ENCODE results near the gene CHTOP. TPM values are rescaled to one million over a fixed set of nuclear protein-coding genes. Genes with fewer than 3 reads are reported as not detected.

CHTOP gene
- total RNA-seq, 2 experiments from 2014 or later, result 70.9 to 107 TPM

- Histone ChIP-seq H3K4me1 (ENCODE audit: insufficient read depth, low read length, poor library complexity, severe bottlenecking) (peaks cover 18% of the 10 kb centered on the region), H4K20me1 (ENCODE audit: insufficient read depth, low read length) (peaks cover 6% of the 10 kb centered on the region; the same call in 1 of the 2 replicates), H3K9me2 (ENCODE audit: insufficient read depth, low read length) (no peaks in the 10 kb centered on the region), H3K27ac (ENCODE audit: low read depth, low read length, poor library complexity, severe bottlenecking) (peak overlapping the region; percentile 68), H3K79me2 (ENCODE audit: insufficient read depth, low read depth, low read length) (peaks cover 12% of the 10 kb centered on the region), H3K4me3 (ENCODE audit: low read depth, low read length, poor library complexity, severe bottlenecking) (peak overlapping the region; percentile 96), H2AFZ (ENCODE audit: low read length) (no peak overlapping the region), H3K36me3 (ENCODE audit: insufficient read depth, low read length) (peaks cover 48% of the 10 kb centered on the region), H3K9me3 (ENCODE audit: low read length) (no peaks in the 10 kb centered on the region), H3K4me2 (ENCODE audit: low read length) (peak overlapping the region; percentile 94)
- DNase-seq (ENCODE audit: low spot score), result no peak
- no peak for TF ChIP-seq CTCF (conservative IDR thresholded peaks at IDR 0.05; ENCODE audit: low read length)
- TF ChIP-seq EZH2phosphoT487 (IDR thresholded peaks at IDR 0.05; ENCODE audit: borderline replicate concordance, low read depth, low read length), result no peak
- POLR2A ChIA-PET, result interaction anchor here (1.0 to 1.3 kb wide), 5 partner anchors 9 to 25 kb away, joined by 3 to 5 read pairs (median 4); no protein-coding TSS in a partner anchor
- no TSS peak for BruUV-seq (replicated peaks)
- intact Hi-C loops (cut with micrococcal nuclease; ENCODE audit: unreplicated experiment), result loop anchor here (2.0 to 5.0 kb wide), 3 partner anchors 25 to 87 kb away; partner anchors contain the start of gene CHTOP
- CTCF ChIA-PET (ENCODE audit: unreplicated experiment), result no interaction called here
These were observed 25.8 kb downstream of the CHTOP start for GRCh38 chr1:153659656-153660055.

DNA sequence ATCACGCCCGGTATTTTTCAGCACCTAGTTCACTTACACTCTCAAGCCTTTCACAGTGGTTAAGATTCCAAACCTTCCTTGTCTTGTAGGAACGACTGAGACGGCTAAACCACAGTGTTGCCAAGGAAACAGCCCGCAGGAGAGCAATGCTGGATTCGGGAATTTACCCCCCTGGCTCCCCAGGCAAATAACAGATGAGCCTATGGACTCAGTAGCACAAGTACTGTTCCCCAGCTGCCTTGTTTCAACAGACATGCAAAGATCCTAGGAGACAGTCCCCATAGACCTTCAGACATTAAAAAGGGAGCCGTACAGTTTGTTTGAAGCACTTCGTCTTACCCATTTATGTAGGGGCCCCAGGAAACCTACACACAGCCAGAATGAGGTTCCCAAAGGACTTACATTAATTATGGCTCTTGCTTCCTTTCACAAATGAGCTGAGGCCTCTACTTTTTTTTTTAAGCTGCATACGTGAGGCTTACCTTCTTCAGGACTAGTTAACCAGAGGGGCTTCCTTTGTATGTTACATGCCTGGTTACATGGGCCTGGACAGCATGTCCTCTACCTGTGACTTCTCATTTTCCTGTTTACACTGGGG is 27.3 kb downstream of the CHTOP start:
- no peak overlapping the region for H3K27ac ChIP-seq (ENCODE audit: low read depth, low read length, poor library complexity, severe bottlenecking)
- H3K36me3 ChIP-seq (ENCODE audit: insufficient read depth, low read length), result peaks cover 63% of the 10 kb centered on the region
- BruUV-seq (replicated peaks), result TSS peak; percentile 40
- no peaks in the 10 kb centered on the region for H3K9me2 ChIP-seq (ENCODE audit: insufficient read depth, low read length)
- no peak for DNase-seq (ENCODE audit: low spot score)
- H3K4me1 ChIP-seq (ENCODE audit: insufficient read depth, low read length, poor library complexity, severe bottlenecking), result peaks cover 18% of the 10 kb centered on the region
- peaks cover 6% of the 10 kb centered on the region; the same call in 1 of the 2 replicates for H4K20me1 ChIP-seq (ENCODE audit: insufficient read depth, low read length)
- TF ChIP-seq EZH2phosphoT487 (IDR thresholded peaks at IDR 0.05; ENCODE audit: borderline replicate concordance, low read depth, low read length) (no peak), CTCF (conservative IDR thresholded peaks at IDR 0.05; ENCODE audit: low read length) (no peak)
- no peak overlapping the region for H3K4me2 ChIP-seq (ENCODE audit: low read length)
- ChIA-PET CTCF (ENCODE audit: unreplicated experiment) (no interaction called here), POLR2A (interaction anchor here (2.7 kb wide), 1 partner anchor 27 kb away, joined by 7 read pairs; the partner anchor contains the start of gene CHTOP)
- no peak overlapping the region for H3K4me3 ChIP-seq (ENCODE audit: low read depth, low read length, poor library complexity, severe bottlenecking)
- H2AFZ ChIP-seq (ENCODE audit: low read length), result no peak overlapping the region
- H3K9me3 ChIP-seq (ENCODE audit: low read length), result no peaks in the 10 kb centered on the region
- intact Hi-C loops (cut with micrococcal nuclease; ENCODE audit: unreplicated experiment), result no loop called here
- peaks cover 16% of the 10 kb centered on the region for H3K79me2 ChIP-seq (ENCODE audit: insufficient read depth, low read depth, low read length)

DNA sequence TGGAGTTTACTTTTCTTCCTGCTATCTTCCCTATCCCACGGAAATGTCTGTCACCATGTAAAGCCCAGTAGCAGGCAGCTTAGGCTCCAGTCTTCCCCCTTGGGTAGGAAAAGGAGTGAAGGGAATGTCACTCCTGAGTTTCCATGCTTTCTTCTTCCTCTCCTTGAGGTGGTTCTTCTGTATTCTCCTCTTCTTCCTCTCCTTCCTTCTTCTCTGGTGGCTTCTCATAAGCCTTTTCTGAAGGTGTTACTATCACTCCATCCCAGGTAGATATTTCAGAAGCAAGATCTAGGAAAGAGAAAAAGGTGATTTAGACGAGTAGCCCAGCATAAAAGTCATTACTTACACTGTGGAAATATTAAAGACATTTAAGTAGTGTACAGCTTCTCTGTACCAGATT is 28.4 kb downstream of the CHTOP start:
- H3K4me3 ChIP-seq (ENCODE audit: low read depth, low read length, poor library complexity, severe bottlenecking), result no peak overlapping the region
- TF ChIP-seq EZH2phosphoT487 (IDR thresholded peaks at IDR 0.05; ENCODE audit: borderline replicate concordance, low read depth, low read length), result no peak
- TF ChIP-seq CTCF (conservative IDR thresholded peaks at IDR 0.05; ENCODE audit: low read length), result no peak
- no peak for DNase-seq (ENCODE audit: low spot score)
- H3K9me2 ChIP-seq (ENCODE audit: insufficient read depth, low read length), result no peaks in the 10 kb centered on the region
- ChIA-PET CTCF (ENCODE audit: unreplicated experiment) (no interaction called here), POLR2A (interaction anchor here (2.7 kb wide), 1 partner anchor 28 kb away, joined by 7 read pairs; the partner anchor contains the start of gene CHTOP)
- no peak overlapping the region for H3K27ac ChIP-seq (ENCODE audit: low read depth, low read length, poor library complexity, severe bottlenecking)
- peaks cover 74% of the 10 kb centered on the region for H3K36me3 ChIP-seq (ENCODE audit: insufficient read depth, low read length)
- intact Hi-C loops (cut with micrococcal nuclease; ENCODE audit: unreplicated experiment), result no loop called here
- H2AFZ ChIP-seq (ENCODE audit: low read length), result no peak overlapping the region
- no peaks in the 10 kb centered on the region for H3K9me3 ChIP-seq (ENCODE audit: low read length)
- BruUV-seq (replicated peaks), result TSS peak; percentile 81
- H3K4me2 ChIP-seq (ENCODE audit: low read length), result no peak overlapping the region
- peaks cover 18% of the 10 kb centered on the region for H3K79me2 ChIP-seq (ENCODE audit: insufficient read depth, low read depth, low read length)
- H3K4me1 ChIP-seq (ENCODE audit: insufficient read depth, low read length, poor library complexity, severe bottlenecking), result peaks cover 18% of the 10 kb centered on the region
- H4K20me1 ChIP-seq (ENCODE audit: insufficient read depth, low read length), result peaks cover 6% of the 10 kb centered on the region; the same call in 1 of the 2 replicates

All from OCI-LY7 (cell line).